Measurements from ENCODE around the gene IFI16. TPM values are rescaled to one million over a fixed set of nuclear protein-coding genes. Genes with fewer than 3 reads are reported as not detected.

Gene IFI16
- total and polyA plus RNA-seq, 2 of the 13 experiments (the other 11 are each of a cell fraction or from before 2014, with no cell fraction given): not detected

DNA sequence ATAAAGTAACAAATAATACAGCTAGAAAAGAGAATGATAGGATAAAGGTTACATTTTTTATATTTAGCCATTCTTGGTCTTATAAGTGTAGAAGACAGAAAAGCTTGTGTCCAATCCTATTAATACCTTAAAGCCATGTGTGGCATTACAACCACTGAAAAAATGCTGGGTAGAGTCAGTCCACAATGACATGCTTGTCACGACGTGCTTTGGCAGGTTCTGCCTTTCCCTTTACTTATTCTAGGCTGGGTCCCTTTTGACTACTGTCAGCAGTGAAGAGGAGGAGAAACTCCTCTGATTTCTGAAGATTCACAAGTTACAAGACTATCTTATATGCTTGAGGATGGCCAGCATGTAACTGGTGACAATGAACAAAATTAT, 81.5 kb downstream of the IFI16 start:
- H3K27me3 ChIP-seq (ENCODE audit: control insufficient read depth in 1 of 2, insufficient read depth in 2 of 2, low read length in 2 of 2): no peaks in the 10 kb centered on the region
- no peak for FAIRE-seq
- ChIA-PET CTCF (ENCODE audit: low intra/inter-chr PET ratio, low total read pairs) (no interaction called here), POLR2A (no interaction called here)
- H3K4me3 ChIP-seq (replicated peaks in 1 of 3; ENCODE audit: insufficient read depth in 1 of 3, low read depth in 2 of 3, low read length in 3 of 3): no peak overlapping the region
- WGBS (ENCODE audit: low lambda C conversion rate): 0% methylated on average over 2 of the region's 2 CpGs
- no peaks in the 10 kb centered on the region for H3K9me3 ChIP-seq (ENCODE audit: low read length)
- H3K4me1 ChIP-seq (ENCODE audit: insufficient read depth, low read length): no peaks in the 10 kb centered on the region
- H4K20me1 ChIP-seq (ENCODE audit: insufficient read depth, low read length): no peaks in the 10 kb centered on the region
- ATAC-seq: no peak
- H3K79me2 ChIP-seq (ENCODE audit: insufficient read depth, low read length): no peaks in the 10 kb centered on the region
- H3K4me2 ChIP-seq (ENCODE audit: low read depth, low read length): no peak overlapping the region
- BruUV-seq (replicated peaks): no TSS peak
- no peak overlapping the region for H2AFZ ChIP-seq (ENCODE audit: low read length)
- DNase-seq (ENCODE audit: low spot score): no peak
- no peaks in the 10 kb centered on the region for H3K36me3 ChIP-seq (replicated peaks in 1 of 2; ENCODE audit: control insufficient read depth in 1 of 2, insufficient read depth in 2 of 2, low read length in 2 of 2)
- no peak overlapping the region for H3K9ac ChIP-seq (ENCODE audit: insufficient read depth, low read depth, low read length)
- H3K27ac ChIP-seq (ENCODE audit: extremely low read length, insufficient read depth, low read length): no peak overlapping the region
- intact Hi-C loops (cut with micrococcal nuclease; ENCODE audit: unreplicated experiment): no loop called here
- in situ Hi-C loops (cut with HindIII; ENCODE audit: extremely low pct_ligation_motif_present, low pct_unique_long_range_greater_than_20kb): no loop called here
- TF ChIP-seq ZNF263 (CRISPR knock-in tag; IDR thresholded peaks at IDR 0.05) (no peak), ZNF343 (CRISPR knock-in tag; IDR thresholded peaks at IDR 0.05) (no peak), ASH2L (IDR thresholded peaks at IDR 0.05; ENCODE audit: insufficient read length, low read depth, low read length) (no peak), ZNF30 (CRISPR knock-in tag; IDR thresholded peaks at IDR 0.05) (no peak), SOX6 (IDR thresholded peaks at IDR 0.05) (no peak), SOX6 (CRISPR knock-in tag; IDR thresholded peaks at IDR 0.05) (no peak), FOXC1 (CRISPR knock-in tag; IDR thresholded peaks at IDR 0.05; ENCODE audit: borderline replicate concordance) (no peak), ZZZ3 (CRISPR knock-in tag; IDR thresholded peaks at IDR 0.05; ENCODE audit: borderline replicate concordance) (no peak)
- TF ChIP-seq, protein P1, sequence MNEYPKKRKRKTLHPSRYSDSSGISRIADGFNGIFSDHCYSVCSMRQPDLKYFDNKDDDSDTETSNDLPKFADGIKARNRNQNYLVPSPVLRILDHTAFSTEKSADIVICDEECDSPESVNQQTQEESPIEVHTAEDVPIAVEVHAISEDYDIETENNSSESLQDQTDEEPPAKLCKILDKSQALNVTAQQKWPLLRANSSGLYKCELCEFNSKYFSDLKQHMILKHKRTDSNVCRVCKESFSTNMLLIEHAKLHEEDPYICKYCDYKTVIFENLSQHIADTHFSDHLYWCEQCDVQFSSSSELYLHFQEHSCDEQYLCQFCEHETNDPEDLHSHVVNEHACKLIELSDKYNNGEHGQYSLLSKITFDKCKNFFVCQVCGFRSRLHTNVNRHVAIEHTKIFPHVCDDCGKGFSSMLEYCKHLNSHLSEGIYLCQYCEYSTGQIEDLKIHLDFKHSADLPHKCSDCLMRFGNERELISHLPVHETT (CRISPR knock-in tag; conservative IDR thresholded peaks at IDR 0.05): no peak
- TF ChIP-seq, protein P2, sequence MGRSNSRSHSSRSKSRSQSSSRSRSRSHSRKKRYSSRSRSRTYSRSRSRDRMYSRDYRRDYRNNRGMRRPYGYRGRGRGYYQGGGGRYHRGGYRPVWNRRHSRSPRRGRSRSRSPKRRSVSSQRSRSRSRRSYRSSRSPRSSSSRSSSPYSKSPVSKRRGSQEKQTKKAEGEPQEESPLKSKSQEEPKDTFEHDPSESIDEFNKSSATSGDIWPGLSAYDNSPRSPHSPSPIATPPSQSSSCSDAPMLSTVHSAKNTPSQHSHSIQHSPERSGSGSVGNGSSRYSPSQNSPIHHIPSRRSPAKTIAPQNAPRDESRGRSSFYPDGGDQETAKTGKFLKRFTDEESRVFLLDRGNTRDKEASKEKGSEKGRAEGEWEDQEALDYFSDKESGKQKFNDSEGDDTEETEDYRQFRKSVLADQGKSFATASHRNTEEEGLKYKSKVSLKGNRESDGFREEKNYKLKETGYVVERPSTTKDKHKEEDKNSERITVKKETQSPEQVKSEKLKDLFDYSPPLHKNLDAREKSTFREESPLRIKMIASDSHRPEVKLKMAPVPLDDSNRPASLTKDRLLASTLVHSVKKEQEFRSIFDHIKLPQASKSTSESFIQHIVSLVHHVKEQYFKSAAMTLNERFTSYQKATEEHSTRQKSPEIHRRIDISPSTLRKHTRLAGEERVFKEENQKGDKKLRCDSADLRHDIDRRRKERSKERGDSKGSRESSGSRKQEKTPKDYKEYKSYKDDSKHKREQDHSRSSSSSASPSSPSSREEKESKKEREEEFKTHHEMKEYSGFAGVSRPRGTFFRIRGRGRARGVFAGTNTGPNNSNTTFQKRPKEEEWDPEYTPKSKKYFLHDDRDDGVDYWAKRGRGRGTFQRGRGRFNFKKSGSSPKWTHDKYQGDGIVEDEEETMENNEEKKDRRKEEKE (IDR thresholded peaks at IDR 0.05): no peak
- TF ChIP-seq, protein P3, sequence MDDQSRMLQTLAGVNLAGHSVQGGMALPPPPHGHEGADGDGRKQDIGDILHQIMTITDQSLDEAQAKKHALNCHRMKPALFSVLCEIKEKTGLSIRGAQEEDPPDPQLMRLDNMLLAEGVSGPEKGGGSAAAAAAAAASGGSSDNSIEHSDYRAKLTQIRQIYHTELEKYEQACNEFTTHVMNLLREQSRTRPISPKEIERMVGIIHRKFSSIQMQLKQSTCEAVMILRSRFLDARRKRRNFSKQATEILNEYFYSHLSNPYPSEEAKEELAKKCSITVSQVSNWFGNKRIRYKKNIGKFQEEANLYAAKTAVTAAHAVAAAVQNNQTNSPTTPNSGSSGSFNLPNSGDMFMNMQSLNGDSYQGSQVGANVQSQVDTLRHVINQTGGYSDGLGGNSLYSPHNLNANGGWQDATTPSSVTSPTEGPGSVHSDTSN (CRISPR knock-in tag; IDR thresholded peaks at IDR 0.05; ENCODE audit: borderline replicate concordance): no peak
- TF ChIP-seq, protein P4, sequence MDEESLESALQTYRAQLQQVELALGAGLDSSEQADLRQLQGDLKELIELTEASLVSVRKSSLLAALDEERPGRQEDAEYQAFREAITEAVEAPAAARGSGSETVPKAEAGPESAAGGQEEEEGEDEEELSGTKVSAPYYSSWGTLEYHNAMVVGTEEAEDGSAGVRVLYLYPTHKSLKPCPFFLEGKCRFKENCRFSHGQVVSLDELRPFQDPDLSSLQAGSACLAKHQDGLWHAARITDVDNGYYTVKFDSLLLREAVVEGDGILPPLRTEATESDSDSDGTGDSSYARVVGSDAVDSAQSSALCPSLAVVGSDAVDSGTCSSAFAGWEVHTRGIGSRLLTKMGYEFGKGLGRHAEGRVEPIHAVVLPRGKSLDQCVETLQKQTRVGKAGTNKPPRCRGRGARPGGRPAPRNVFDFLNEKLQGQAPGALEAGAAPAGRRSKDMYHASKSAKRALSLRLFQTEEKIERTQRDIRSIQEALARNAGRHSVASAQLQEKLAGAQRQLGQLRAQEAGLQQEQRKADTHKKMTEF (CRISPR knock-in tag; IDR thresholded peaks at IDR 0.05): no peak
- TF ChIP-seq, protein P5, sequence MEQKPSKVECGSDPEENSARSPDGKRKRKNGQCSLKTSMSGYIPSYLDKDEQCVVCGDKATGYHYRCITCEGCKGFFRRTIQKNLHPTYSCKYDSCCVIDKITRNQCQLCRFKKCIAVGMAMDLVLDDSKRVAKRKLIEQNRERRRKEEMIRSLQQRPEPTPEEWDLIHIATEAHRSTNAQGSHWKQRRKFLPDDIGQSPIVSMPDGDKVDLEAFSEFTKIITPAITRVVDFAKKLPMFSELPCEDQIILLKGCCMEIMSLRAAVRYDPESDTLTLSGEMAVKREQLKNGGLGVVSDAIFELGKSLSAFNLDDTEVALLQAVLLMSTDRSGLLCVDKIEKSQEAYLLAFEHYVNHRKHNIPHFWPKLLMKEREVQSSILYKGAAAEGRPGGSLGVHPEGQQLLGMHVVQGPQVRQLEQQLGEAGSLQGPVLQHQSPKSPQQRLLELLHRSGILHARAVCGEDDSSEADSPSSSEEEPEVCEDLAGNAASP (CRISPR knock-in tag; IDR thresholded peaks at IDR 0.05; ENCODE audit: borderline replicate concordance): no peak

Data from HepG2 (cell line).